Measurements from ENCODE around the gene RSPH6A.
A peak's percentile ranks its signal among the peaks of the same experiment; 100 is the strongest.

The RSPH6A gene

DNA sequence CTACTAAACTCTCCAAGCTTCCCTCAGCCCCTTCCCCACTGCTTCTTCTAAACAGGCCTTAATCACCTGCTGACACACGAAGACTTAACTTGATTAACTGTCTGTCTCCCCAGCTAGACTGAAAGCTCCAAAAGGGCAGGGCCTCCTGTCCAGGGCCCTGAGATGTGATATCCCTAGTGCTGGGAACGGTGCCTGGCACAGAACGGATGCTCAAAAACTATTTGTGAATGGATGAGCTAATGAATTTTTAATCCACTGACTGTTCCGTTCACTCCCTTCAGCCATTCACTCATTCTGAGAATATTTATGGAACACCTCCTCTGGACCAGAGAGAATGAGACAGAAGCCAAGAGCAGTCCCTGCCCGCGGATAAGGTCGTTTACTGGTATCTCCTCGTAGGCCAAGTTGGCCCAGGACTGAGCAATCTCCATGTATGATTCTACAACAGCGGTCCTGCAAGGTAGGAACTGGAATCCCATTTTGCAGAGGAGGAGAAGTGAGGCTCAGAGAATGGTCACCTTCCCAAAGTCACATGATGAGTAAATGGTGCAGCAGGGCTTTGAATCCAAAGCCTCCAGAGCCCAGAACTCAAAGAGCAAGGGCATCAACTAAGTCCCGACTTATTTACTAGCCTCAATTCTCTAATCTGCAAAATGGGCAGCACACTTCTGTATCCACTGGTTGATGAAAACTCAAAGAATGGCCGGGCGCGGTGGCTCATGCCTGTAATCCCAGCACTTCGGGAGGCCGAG lies 25.9 kb downstream of the RSPH6A start:
- Histone ChIP-seq H3K9ac (ENCODE audit: low read depth in 1 of 2, low read length in 2 of 2) (no peak overlapping the region), H3K27me3 (ENCODE audit: control insufficient read depth in 1 of 2, insufficient read depth in 2 of 2, low read length in 2 of 2) (no peaks in the 10 kb centered on the region), H3K4me3 (ENCODE audit: low read depth in 1 of 2, low read length in 2 of 2) (no peak overlapping the region), H3K9me3 (ENCODE audit: control insufficient read depth in 1 of 2, low read length in 2 of 2) (no peaks in the 10 kb centered on the region), H3K36me3 (ENCODE audit: control insufficient read depth in 1 of 2, insufficient read depth in 2 of 2, low read length in 2 of 2) (peaks cover 6 to 36% of the 10 kb centered on the region in 2 donors), H3K4me1 (ENCODE audit: control insufficient read depth in 1 of 2, insufficient read depth in 2 of 2, low read length in 2 of 2) (peaks cover 16 to 20% of the 10 kb centered on the region in 2 donors), H3K27ac (ENCODE audit: low read depth, low read length) (no peak overlapping the region)

DNA sequence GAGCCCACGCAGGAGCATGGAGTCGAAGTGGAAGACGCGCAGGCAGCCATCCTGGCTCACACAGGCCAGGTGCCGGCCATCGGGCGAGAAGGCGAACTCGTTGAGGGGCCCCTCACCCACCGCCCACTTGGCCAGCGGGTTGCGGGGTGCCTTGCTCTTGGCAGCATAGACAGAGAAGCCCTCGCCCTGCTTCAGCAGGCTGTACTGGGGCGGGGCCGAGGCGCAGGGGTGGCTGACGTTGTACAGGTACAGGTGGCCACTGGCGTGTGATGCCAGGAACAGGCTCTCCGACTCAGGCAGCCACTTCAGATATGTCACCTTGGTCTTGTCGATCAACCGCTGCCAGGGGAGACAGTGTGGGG lies 28.6 kb downstream of the RSPH6A start:
- H3K9me3 ChIP-seq (ENCODE audit: control insufficient read depth in 1 of 2, low read length in 2 of 2), result no peaks in the 10 kb centered on the region
- H3K36me3 ChIP-seq (ENCODE audit: control insufficient read depth in 1 of 2, insufficient read depth in 2 of 2, low read length in 2 of 2), result peaks cover 6 to 36% of the 10 kb centered on the region in 2 donors
- H3K27me3 ChIP-seq (ENCODE audit: control insufficient read depth in 1 of 2, insufficient read depth in 2 of 2, low read length in 2 of 2), result no peaks in the 10 kb centered on the region
- peaks cover 12 to 15% of the 10 kb centered on the region in 2 donors for H3K4me1 ChIP-seq (ENCODE audit: control insufficient read depth in 1 of 2, insufficient read depth in 2 of 2, low read length in 2 of 2)
- no peak overlapping the region for H3K27ac ChIP-seq (ENCODE audit: low read depth, low read length)
- no peak overlapping the region for H3K9ac ChIP-seq (ENCODE audit: low read depth in 1 of 2, low read length in 2 of 2)
- H3K4me3 ChIP-seq (ENCODE audit: low read depth in 1 of 2, low read length in 2 of 2), result no peak overlapping the region

DNA sequence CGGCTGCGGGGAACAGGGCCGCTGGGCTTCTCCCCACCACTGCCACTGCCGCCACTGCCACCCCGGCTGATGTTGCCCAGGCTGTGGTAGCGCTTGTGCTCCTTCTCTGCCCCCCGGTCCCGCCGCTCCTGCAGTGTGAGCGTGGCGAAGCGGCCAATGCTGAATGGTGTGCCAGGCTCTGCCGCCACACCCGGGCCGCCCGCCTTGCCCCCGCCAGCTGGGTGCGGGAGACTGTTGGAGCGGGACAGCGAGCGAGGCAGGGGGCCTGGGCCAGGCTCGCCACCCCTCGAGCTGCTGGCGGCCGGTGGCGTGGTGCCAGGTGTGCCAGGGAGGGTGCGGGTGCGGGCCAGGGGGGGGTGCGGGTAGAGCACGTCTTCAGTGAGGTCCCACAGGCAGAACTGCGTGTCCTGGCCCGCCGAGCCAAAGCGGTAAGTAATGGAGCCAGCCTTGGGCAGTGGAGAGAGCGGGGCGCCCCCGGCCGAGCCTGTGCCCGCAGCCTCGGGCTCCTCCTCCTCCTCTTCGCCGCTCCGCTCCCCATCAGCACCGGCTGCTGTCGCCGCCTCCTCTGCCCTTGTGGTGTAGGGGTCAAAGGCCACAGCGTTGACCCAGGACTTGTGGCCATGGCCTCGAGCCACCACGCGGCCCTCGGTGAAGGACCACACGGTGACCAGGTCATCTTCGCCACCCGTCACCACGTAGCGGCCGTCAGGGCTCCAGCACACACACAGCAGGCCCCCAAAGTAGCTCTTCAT lies 29.2 kb downstream of the RSPH6A start:
- Histone ChIP-seq H3K36me3 (ENCODE audit: control insufficient read depth in 1 of 2, insufficient read depth in 2 of 2, low read length in 2 of 2) (peaks cover 6 to 36% of the 10 kb centered on the region in 2 donors), H3K9ac (ENCODE audit: low read depth in 1 of 2, low read length in 2 of 2) (no peak overlapping the region), H3K9me3 (ENCODE audit: control insufficient read depth in 1 of 2, low read length in 2 of 2) (no peaks in the 10 kb centered on the region), H3K4me3 (ENCODE audit: low read depth in 1 of 2, low read length in 2 of 2) (no peak overlapping the region), H3K27me3 (ENCODE audit: control insufficient read depth in 1 of 2, insufficient read depth in 2 of 2, low read length in 2 of 2) (no peaks in the 10 kb centered on the region), H3K27ac (ENCODE audit: low read depth, low read length) (no peak overlapping the region), H3K4me1 (ENCODE audit: control insufficient read depth in 1 of 2, insufficient read depth in 2 of 2, low read length in 2 of 2) (peaks cover 9 to 11% of the 10 kb centered on the region in 2 donors)

DNA sequence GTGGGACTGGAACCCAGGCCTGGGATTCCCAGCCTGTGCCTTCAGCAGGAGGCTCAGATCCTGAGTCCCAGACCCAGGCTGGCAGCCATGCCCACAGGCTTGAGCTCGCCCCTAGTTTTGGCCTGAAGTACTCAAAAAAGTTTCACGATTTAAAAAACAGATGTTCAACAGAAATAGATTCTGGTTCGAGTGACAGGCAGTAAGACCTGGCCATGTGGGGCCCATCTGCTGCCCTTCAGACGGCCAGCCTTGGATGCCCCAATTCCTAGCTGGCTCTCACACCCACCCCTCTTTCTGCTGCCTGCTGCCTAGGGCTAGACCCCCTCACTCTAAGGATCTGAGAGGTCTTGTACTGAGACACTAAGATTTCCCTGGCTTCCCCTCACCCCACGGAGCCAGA lies 30.0 kb downstream of the RSPH6A start:
- Histone ChIP-seq H3K27me3 (ENCODE audit: control insufficient read depth in 1 of 2, insufficient read depth in 2 of 2, low read length in 2 of 2) (peaks cover 0 to under 1% of the 10 kb centered on the region in 2 donors), H3K9ac (ENCODE audit: low read depth in 1 of 2, low read length in 2 of 2) (no peak overlapping the region), H3K27ac (ENCODE audit: low read depth, low read length) (no peak overlapping the region), H3K36me3 (ENCODE audit: control insufficient read depth in 1 of 2, insufficient read depth in 2 of 2, low read length in 2 of 2) (peaks cover 2 to 36% of the 10 kb centered on the region in 2 donors), H3K9me3 (ENCODE audit: control insufficient read depth in 1 of 2, low read length in 2 of 2) (no peaks in the 10 kb centered on the region), H3K4me1 (ENCODE audit: control insufficient read depth in 1 of 2, insufficient read depth in 2 of 2, low read length in 2 of 2) (peaks cover 9 to 16% of the 10 kb centered on the region in 2 donors), H3K4me3 (ENCODE audit: low read depth in 1 of 2, low read length in 2 of 2) (no peak overlapping the region)

DNA sequence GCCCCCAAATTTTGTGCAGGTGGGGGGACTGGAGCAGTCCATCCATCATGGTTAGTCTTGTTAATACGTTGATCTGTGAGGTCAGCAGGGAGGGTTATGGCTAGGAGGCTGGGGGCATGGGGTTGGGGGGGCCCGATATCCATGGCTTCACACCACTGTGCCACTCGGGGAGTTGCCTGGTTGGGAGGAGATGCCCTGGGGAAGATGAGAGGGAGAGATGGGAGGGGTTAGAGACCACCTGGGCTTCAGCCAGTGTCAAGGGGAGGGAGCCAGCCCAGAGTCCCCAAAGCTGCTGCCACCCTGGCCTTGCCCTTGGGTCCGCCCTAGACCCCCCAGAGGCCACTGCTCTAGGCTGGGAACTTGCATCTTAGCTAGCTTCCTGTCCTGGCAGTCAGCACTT lies 31.0 kb downstream of the RSPH6A start:
- H3K4me3 ChIP-seq (ENCODE audit: low read depth in 1 of 2, low read length in 2 of 2), result no peak overlapping the region
- no peaks in the 10 kb centered on the region for H3K9me3 ChIP-seq (ENCODE audit: control insufficient read depth in 1 of 2, low read length in 2 of 2)
- H3K4me1 ChIP-seq (ENCODE audit: control insufficient read depth in 1 of 2, insufficient read depth in 2 of 2, low read length in 2 of 2), result peaks cover 14 to 24% of the 10 kb centered on the region in 2 donors
- H3K27me3 ChIP-seq (ENCODE audit: control insufficient read depth in 1 of 2, insufficient read depth in 2 of 2, low read length in 2 of 2), result peaks cover 0 to 5% of the 10 kb centered on the region in 2 donors
- peak overlapping the region; percentile 20 for H3K27ac ChIP-seq (ENCODE audit: low read depth, low read length)
- H3K9ac ChIP-seq (ENCODE audit: low read depth in 1 of 2, low read length in 2 of 2), result no peak overlapping the region
- H3K36me3 ChIP-seq (ENCODE audit: control insufficient read depth in 1 of 2, insufficient read depth in 2 of 2, low read length in 2 of 2), result peaks cover 2 to 31% of the 10 kb centered on the region in 2 donors

DNA sequence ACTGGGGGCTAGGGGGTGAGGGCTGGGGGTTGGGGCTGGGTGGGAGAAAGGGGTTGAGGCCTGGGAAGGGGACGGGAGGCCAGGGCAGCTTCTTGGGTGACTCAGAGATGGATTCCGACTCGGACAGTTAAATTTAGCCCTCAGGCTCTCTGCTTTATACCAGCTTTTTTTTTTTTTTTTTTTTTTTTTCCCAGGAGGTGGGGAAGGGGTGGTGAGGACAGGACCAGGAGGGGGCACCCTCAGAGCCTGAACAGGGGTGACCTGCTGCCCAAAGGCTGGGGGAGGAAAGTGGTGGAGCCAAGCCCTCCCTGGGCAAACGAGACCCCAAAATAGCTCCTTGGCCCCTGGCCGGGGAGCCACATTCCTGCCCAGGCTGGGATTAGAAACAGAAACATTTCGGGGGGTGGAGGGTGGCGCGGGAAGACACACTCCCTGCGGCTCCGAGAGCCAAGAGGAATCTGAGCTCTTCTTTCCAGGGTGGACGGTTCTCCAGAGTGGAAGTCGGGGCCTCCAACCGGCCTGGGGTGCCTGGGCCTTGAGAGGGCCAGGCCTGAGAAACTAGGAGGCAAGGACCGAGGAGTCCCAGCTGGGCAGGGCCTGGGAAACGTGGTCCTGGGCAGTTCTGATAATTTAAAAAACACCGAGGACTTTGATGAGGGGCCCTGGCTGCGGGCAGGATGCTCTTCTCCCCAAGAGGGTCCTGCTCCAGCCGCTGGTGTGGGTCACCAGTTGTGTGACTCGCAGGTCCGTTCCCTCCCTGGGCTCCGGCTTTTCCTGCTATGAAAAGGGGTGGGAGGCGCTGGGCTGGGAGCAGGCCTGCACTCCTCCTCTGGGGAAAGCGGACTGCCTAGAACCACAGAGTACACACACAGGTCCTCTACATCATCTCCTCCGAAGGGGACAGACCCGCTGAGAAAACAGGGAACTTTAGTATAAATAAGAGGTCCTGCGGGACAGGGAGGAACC lies 32.0 kb downstream of the RSPH6A start:
- Histone ChIP-seq H3K27me3 (ENCODE audit: control insufficient read depth in 1 of 2, insufficient read depth in 2 of 2, low read length in 2 of 2) (peaks cover 0 to 5% of the 10 kb centered on the region in 2 donors), H3K27ac (ENCODE audit: low read depth, low read length) (peak overlapping the region; percentile 13), H3K36me3 (ENCODE audit: control insufficient read depth in 1 of 2, insufficient read depth in 2 of 2, low read length in 2 of 2) (peaks cover 2 to 23% of the 10 kb centered on the region in 2 donors), H3K9me3 (ENCODE audit: control insufficient read depth in 1 of 2, low read length in 2 of 2) (no peaks in the 10 kb centered on the region), H3K9ac (ENCODE audit: low read depth in 1 of 2, low read length in 2 of 2) (no peak overlapping the region), H3K4me3 (ENCODE audit: low read depth in 1 of 2, low read length in 2 of 2) (no peak overlapping the region), H3K4me1 (ENCODE audit: control insufficient read depth in 1 of 2, insufficient read depth in 2 of 2, low read length in 2 of 2) (peaks cover 22 to 33% of the 10 kb centered on the region in 2 donors)

DNA sequence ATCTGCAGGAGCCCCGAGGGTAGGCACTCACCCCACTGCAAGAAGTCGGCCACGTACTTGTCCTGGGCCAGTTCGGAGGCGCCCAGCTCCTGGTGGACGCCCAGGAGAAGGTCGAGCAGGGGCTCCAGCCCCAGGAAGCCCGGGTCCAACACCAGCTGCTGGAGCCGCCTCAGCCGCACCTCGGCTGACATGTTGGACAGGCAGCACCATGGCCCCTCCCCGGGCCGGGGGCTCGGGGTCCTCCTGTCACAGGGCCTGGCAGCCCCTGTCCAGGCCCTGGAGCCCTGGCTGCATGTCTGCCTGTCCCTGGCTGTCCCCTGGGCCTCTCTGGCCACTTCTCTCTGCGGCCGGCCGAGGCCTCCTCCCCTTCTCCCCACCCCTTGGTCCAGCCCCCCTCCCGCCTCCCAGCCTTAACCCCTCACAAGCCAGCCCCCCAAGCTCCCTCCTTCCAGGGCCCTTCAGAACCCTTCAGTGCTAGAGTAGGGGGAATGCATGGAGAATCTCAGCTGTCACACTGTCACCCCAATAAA lies 32.9 kb downstream of the RSPH6A start, which contains the start of gene DMPK:
Gene DMPK, minus strand, starts transcription at position 329 of the 530 bp plus-strand sequence. Its CDS starts 138 bp downstream, at position 191.
- Histone ChIP-seq H3K4me1 (ENCODE audit: control insufficient read depth in 1 of 2, insufficient read depth in 2 of 2, low read length in 2 of 2) (peaks cover 22 to 33% of the 10 kb centered on the region in 2 donors), H3K4me3 (ENCODE audit: low read depth in 1 of 2, low read length in 2 of 2) (peak within 1 kb of the TSS; percentile 48 to 49), H3K27me3 (ENCODE audit: control insufficient read depth in 1 of 2, insufficient read depth in 2 of 2, low read length in 2 of 2) (peaks cover 0 to 5% of the 10 kb centered on the region in 2 donors), H3K36me3 (ENCODE audit: control insufficient read depth in 1 of 2, insufficient read depth in 2 of 2, low read length in 2 of 2) (peaks cover 8 to 27% of the 10 kb centered on the region in 2 donors), H3K27ac (ENCODE audit: low read depth, low read length) (peak within 1 kb of the TSS; percentile 32), H3K9me3 (ENCODE audit: control insufficient read depth in 1 of 2, low read length in 2 of 2) (no peaks in the 10 kb centered on the region), H3K9ac (ENCODE audit: low read depth in 1 of 2, low read length in 2 of 2) (peak within 1 kb of the TSS; percentile 19 to 47)

DNA sequence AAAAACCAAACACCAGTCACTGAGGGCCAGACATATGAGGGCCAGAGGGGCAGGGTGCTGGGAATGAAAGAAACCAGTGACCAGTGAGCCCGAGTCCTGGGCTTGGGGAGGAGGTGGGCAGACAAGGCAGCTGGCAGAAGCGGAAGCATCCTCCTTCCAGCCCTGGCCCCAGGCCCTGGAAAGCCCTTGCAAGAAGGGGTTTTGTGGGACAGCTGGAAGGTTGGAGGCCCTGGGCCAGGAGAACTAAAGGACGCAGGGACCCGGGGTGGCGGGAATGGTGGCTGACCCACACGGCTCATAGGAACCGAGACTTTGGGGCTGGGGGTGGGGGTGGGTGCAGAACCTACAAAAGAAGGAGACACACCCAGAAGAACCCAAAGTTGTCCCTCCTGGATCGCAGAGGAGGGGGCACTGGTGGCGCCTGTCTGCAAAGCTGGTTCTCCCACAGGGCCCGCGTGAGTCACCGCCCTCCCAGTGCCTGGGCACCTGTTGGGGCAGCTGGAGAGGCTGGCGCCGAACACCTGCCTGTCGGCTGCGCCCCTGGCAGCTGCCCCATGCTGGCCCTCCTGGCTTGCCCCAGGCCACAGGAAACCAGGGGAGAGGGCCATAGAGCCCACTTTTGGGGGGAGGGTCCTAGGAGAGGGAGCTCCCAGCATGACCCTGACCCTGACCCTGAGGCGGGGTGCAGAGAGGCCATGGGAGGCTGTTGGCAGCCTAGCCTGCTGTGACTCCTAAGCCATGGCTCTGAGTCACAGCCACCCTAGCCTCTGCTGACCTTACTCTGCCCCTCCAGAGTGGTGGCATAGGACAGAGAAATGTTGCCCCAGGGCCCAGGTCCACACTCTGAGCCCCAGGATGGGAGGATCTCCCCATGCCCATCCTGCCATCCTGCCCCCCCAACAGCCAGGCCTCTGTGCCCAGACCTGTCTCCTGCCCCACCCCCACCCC lies 33.6 kb downstream of the RSPH6A start:
- peak overlapping the region; percentile 19 to 47 for H3K9ac ChIP-seq (ENCODE audit: low read depth in 1 of 2, low read length in 2 of 2)
- H3K9me3 ChIP-seq (ENCODE audit: control insufficient read depth in 1 of 2, low read length in 2 of 2), result no peaks in the 10 kb centered on the region
- H3K4me3 ChIP-seq (ENCODE audit: low read depth in 1 of 2, low read length in 2 of 2), result peak overlapping the region; percentile 48 to 49
- peaks cover 12 to 26% of the 10 kb centered on the region in 2 donors for H3K36me3 ChIP-seq (ENCODE audit: control insufficient read depth in 1 of 2, insufficient read depth in 2 of 2, low read length in 2 of 2)
- H3K27me3 ChIP-seq (ENCODE audit: control insufficient read depth in 1 of 2, insufficient read depth in 2 of 2, low read length in 2 of 2), result peaks cover 0 to 5% of the 10 kb centered on the region in 2 donors
- peaks cover 22 to 33% of the 10 kb centered on the region in 2 donors for H3K4me1 ChIP-seq (ENCODE audit: control insufficient read depth in 1 of 2, insufficient read depth in 2 of 2, low read length in 2 of 2)
- H3K27ac ChIP-seq (ENCODE audit: low read depth, low read length), result peak overlapping the region; percentile 32
